Keratinocyte (primary cell): ENCODE data around the gene LDLRAP1. TPM values are rescaled to one million over a fixed set of nuclear protein-coding genes. Genes with fewer than 3 reads are reported as not detected.

Experiments
- DNase-seq: peaks from one replicate; pipeline ENCODE4 v3.0.0-alpha.2; 2011; ENCODE audit warnings: low read depth, missing footprints, low spot score
- FAIRE-seq: peaks from 2 replicates; lab custom pipeline; 2011; peaks lifted over from hg19 to GRCh38; lab: Jason Lieb, UNC
- H2AFZ ChIP-seq: 2 replicates; pipeline ENCODE4 v1.6.0; 2012; ENCODE audit warnings: low read length, control low read depth, inconsistent platforms; ENCODE audit not compliant: control insufficient read depth
- H3K27ac ChIP-seq: 2 replicates; pipeline ENCODE4 v1.5.1; 2011; ENCODE audit warnings: low read length; ENCODE audit not compliant: control insufficient read depth, insufficient read depth
- H3K27me3 ChIP-seq: 3 replicates; pipeline ENCODE4 v1.6.0; 2011; ENCODE audit warnings: low read length; ENCODE audit not compliant: control insufficient read depth, insufficient read depth; ENCODE audit errors: extremely low read depth
- H3K36me3 ChIP-seq, 2 experiments: 2 replicates in 1 of 2; 3 replicates in 1 of 2; pipeline ENCODE4 v1.5.1; 2011; ENCODE audit warnings: low read length in 2 of 2, mild to moderate bottlenecking in 1 of 2; ENCODE audit not compliant: control insufficient read depth in 2 of 2, insufficient read depth in 2 of 2; ENCODE audit errors: extremely low read depth in 1 of 2
- H3K4me1 ChIP-seq: 3 replicates; pipeline ENCODE4 v1.5.1; 2011; ENCODE audit warnings: low read length; ENCODE audit not compliant: control insufficient read depth, insufficient read depth; ENCODE audit errors: extremely low read depth
- H3K4me2 ChIP-seq: 3 replicates; pipeline ENCODE4 v1.6.0; 2011; ENCODE audit warnings: low read depth, low read length; ENCODE audit not compliant: control insufficient read depth, insufficient read depth; ENCODE audit errors: extremely low read depth
- H3K4me3 ChIP-seq, 3 experiments: fragments of 200-600 bp in 1 of 3; sonication (generic) in 1 of 3; 2 replicates in 2 of 3; 3 replicates in 1 of 3; pipeline ENCODE4 v1.5.1; 2011 to 2016; ENCODE audit warnings: low read length in 3 of 3, mild to moderate bottlenecking in 3 of 3, control low read depth in 2 of 3, inconsistent platforms in 1 of 3, low read depth in 1 of 3, mixed read lengths in 1 of 3, mixed run types in 1 of 3, moderate library complexity in 1 of 3; ENCODE audit not compliant: control insufficient read depth in 2 of 3, insufficient read depth in 2 of 3; ENCODE audit errors: extremely low read depth in 1 of 3
- H3K79me2 ChIP-seq: 2 replicates; pipeline ENCODE4 v1.6.0; 2012; ENCODE audit warnings: low read length; ENCODE audit not compliant: control insufficient read depth, insufficient read depth
- H3K9ac ChIP-seq: 3 replicates; pipeline ENCODE4 v1.6.0; 2011; ENCODE audit warnings: low read length; ENCODE audit not compliant: control insufficient read depth, insufficient read depth; ENCODE audit errors: extremely low read depth
- H3K9me1 ChIP-seq: 3 replicates; pipeline ENCODE4 v1.6.0; 2011; ENCODE audit warnings: low read length; ENCODE audit not compliant: control insufficient read depth, insufficient read depth; ENCODE audit errors: extremely low read depth
- H3K9me3 ChIP-seq: 2 replicates; pipeline ENCODE4 v1.5.1; 2012; ENCODE audit warnings: low read depth, low read length; ENCODE audit not compliant: control insufficient read depth
- H4K20me1 ChIP-seq: 3 replicates; pipeline ENCODE4 v1.6.0; 2011; ENCODE audit warnings: low read length; ENCODE audit not compliant: control insufficient read depth, insufficient read depth; ENCODE audit errors: extremely low read depth
- CTCF ChIP-seq, 3 experiments: IDR thresholded peaks in 1 of 3; conservative IDR thresholded peaks in 1 of 3; optimal IDR thresholded peaks in 1 of 3; 2 replicates in 2 of 3; 3 replicates in 1 of 3; pipeline versions ENCODE3 to v1.5.1; 2011; ENCODE audit warnings: low read length in 3 of 3, mild to moderate bottlenecking in 3 of 3, moderate library complexity in 2 of 3, control low read depth in 1 of 3, inconsistent platforms in 1 of 3; ENCODE audit not compliant: insufficient read depth in 2 of 3; ENCODE audit errors: extremely low read depth in 1 of 3
- EZH2 ChIP-seq: IDR thresholded peaks from one replicate; pipeline ENCODE4 v1.6.1; 2012; ENCODE audit warnings: inconsistent platforms, mild to moderate bottlenecking, low read length, moderate library complexity
- dilution Hi-C: fragments of 300-500 bp; cut with MboI; formaldehyde crosslinking; loops from one replicate; pipeline ENCODE4 v1.7.0; 2020; ENCODE audit warnings: low sequenced_read_pairs; ENCODE audit not compliant: extremely low pct_ligation_motif_present
- polyA plus RNA-seq, 5 experiments: library from polyadenylated mRNA; depleted of rRNA in 3 of 5; stranded (reverse) in 3 of 5; stranded (forward) in 1 of 5; unstranded in 1 of 5; fragments of >200 nt; gene quantifications; 1 replicate in 1 of 5; 2 replicates in 3 of 5; 3 replicates in 1 of 5; pipeline versions ENCODE4 v1.2.1 to v1.2.3, GENCODE V29; 2011 to 2012; ENCODE audit warnings: missing spikeins in 2 of 5, low read depth in 1 of 5, low replicate concordance in 1 of 5

LDLRAP1 gene
- polyA plus RNA-seq, 1 donor (not counting 4 experiments of a cell fraction or from before 2014, with no cell fraction given): 22.3 TPM

- dilution Hi-C loops: no loop called here
- FAIRE-seq: no peak
- Histone ChIP-seq H3K9me3 (no peaks in the 10 kb centered on the region), H3K27ac (peak overlapping the region; percentile 52), H3K79me2 (peaks cover 25% of the 10 kb centered on the region), H3K4me1 (peaks cover 23% of the 10 kb centered on the region), H2AFZ (peak overlapping the region; percentile 13), H4K20me1 (peaks cover 4% of the 10 kb centered on the region), H3K4me3 (peak overlapping the region; percentile 82 to 92 (median 84)), H3K4me2 (peak overlapping the region; percentile 97), H3K27me3 (no peaks in the 10 kb centered on the region), H3K9ac (peak overlapping the region; percentile 77), H3K36me3 (peaks cover 0 to 2% of the 10 kb centered on the region in 2 experiments), H3K9me1 (peaks cover 4% of the 10 kb centered on the region)
- TF ChIP-seq CTCF (optimal IDR thresholded peaks at IDR 0.05 in 1 of 3, IDR thresholded peaks at IDR 0.05 in 1 of 3, conservative IDR thresholded peaks at IDR 0.05 in 1 of 3; ENCODE audit: extremely low read depth in 1 of 3, insufficient read depth in 2 of 3, low read length in 3 of 3) (no peak), EZH2 (no peak)
- DNase-seq: no peak
Measured at GRCh38 chr1:25544819-25545218, 1.4 kb downstream of the LDLRAP1 start.

- H3K9ac ChIP-seq: no peak overlapping the region
- no peak for TF ChIP-seq EZH2
- TF ChIP-seq CTCF (optimal IDR thresholded peaks at IDR 0.05 in 1 of 3, IDR thresholded peaks at IDR 0.05 in 1 of 3, conservative IDR thresholded peaks at IDR 0.05 in 1 of 3; ENCODE audit: extremely low read depth in 1 of 3, insufficient read depth in 2 of 3, low read length in 3 of 3): no peak
- H4K20me1 ChIP-seq: peaks cover 4% of the 10 kb centered on the region
- H3K27me3 ChIP-seq: no peaks in the 10 kb centered on the region
- dilution Hi-C loops: no loop called here
- H3K9me1 ChIP-seq: peaks cover 4% of the 10 kb centered on the region
- no peak for FAIRE-seq
- no peaks in the 10 kb centered on the region for H3K9me3 ChIP-seq
- H3K79me2 ChIP-seq: peaks cover 28% of the 10 kb centered on the region
- no peak overlapping the region for H2AFZ ChIP-seq
- no peak overlapping the region for H3K4me3 ChIP-seq
- DNase-seq: no peak
- no peak overlapping the region for H3K4me2 ChIP-seq
- H3K4me1 ChIP-seq: peaks cover 32% of the 10 kb centered on the region
- H3K36me3 ChIP-seq: peaks cover 0 to 2% of the 10 kb centered on the region in 2 experiments
- no peak overlapping the region for H3K27ac ChIP-seq
Measured at GRCh38 chr1:25545767-25546166, 2.4 kb downstream of the LDLRAP1 start.
